Measurements from ENCODE around the gene EXOSC2. TPM values are rescaled to one million over a fixed set of nuclear protein-coding genes. Genes with fewer than 3 reads are reported as not detected.

The EXOSC2 gene
- total and polyA plus RNA-seq, 2 of the 8 experiments (the other 6 are each of a cell fraction or from before 2014, with no cell fraction given): 47.8 to 93.6 TPM

DNA sequence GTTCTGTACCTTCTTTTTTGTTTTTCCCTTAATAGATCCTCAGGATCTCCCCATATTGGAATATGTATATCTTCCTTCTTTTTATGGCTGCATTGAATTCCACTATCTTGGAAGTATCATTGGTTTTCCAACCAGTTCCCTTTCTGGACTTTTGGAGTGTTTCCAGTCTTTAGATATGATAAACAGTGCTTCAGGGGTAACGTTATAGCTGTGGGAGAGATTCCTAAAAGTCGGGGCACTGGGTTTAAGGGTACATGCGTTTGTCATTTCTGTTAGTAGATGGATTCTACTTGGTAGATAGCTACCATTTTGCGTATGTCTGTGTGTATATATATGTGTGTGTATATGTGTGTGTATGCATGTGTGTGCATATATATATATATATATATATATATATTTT, 42.0 kb downstream of the EXOSC2 start:
- peaks cover 0 to 56% of the 10 kb centered on the region in 2 experiments; a peak in 2 of 4 replicates for H3K79me2 ChIP-seq (ENCODE audit: control insufficient read depth in 1 of 2, insufficient read depth in 2 of 2, low read length in 2 of 2)

More for the DNA sequence above, 42.0 kb downstream of the EXOSC2 start:
- Histone ChIP-seq H4K5ac (ENCODE audit: insufficient read length, low read depth, low read length) (no peak overlapping the region), H3K4me3 (ENCODE audit: extremely low read depth in 1 of 4, insufficient read depth in 2 of 4, low read depth in 3 of 4, low read length in 4 of 4) (no peak overlapping the region), H3K4me1 (replicated peaks in 1 of 4; ENCODE audit: control insufficient read depth in 3 of 4, insufficient read depth in 4 of 4, low read length in 3 of 4) (peaks cover 0 to 2% (median 0%) of the 10 kb centered on the region in 4 experiments; a peak in 2 of 7 replicates), H2AFZ (ENCODE audit: low read length) (no peak overlapping the region), H3K9ac (replicated peaks in 1 of 4; ENCODE audit: extremely low read depth in 1 of 4, low read depth in 3 of 4, low read length in 3 of 4) (no peak overlapping the region), H2BK5ac (ENCODE audit: low read depth, low read length) (no peak overlapping the region), H3K79me1 (ENCODE audit: low read depth, low read length) (peaks cover 3% of the 10 kb centered on the region; the same call in 1 of the 2 replicates), H3K56ac (replicated peaks; ENCODE audit: insufficient read length, low read depth, low read length) (no peak overlapping the region), H3K4me2 (ENCODE audit: insufficient read depth in 1 of 2, low read depth in 2 of 2, low read length in 2 of 2) (no peak overlapping the region), H2BK12ac (ENCODE audit: low read depth, low read length) (no peak overlapping the region), H2BK20ac (ENCODE audit: low read length) (no peak overlapping the region), H3K9me3 (ENCODE audit: insufficient read depth in 2 of 2, low read depth in 1 of 2, low read length in 1 of 2) (no peaks in the 10 kb centered on the region), H3K14ac (ENCODE audit: insufficient read length) (no peak overlapping the region), H3K23me2 (ENCODE audit: low read depth, low read length) (no peaks in the 10 kb centered on the region), H3K27me3 (replicated peaks in 1 of 4; ENCODE audit: control insufficient read depth in 3 of 4, extremely low read depth in 1 of 4, insufficient read depth in 3 of 4, low read length in 3 of 4) (peaks cover 0 to 1% (median 0%) of the 10 kb centered on the region in 4 experiments; a peak in 1 of 7 replicates), H3K36me3 (ENCODE audit: control insufficient read depth in 2 of 4, insufficient read depth in 4 of 4, low read length in 3 of 4) (no peaks in the 10 kb centered on the region), H4K8ac (ENCODE audit: extremely low read depth, insufficient read depth, low read length) (no peak overlapping the region), H2AK5ac (ENCODE audit: low read depth, low read length) (no peak overlapping the region), H4K20me1 (replicated peaks in 1 of 2; ENCODE audit: control insufficient read depth in 1 of 2, insufficient read depth in 2 of 2, low read length in 2 of 2) (peaks cover 0 to 2% of the 10 kb centered on the region in 2 experiments), H3K4ac (replicated peaks; ENCODE audit: insufficient read length, low read depth, low read length) (no peak overlapping the region), H2BK15ac (ENCODE audit: low read length) (no peak overlapping the region), H3K23ac (ENCODE audit: insufficient read length) (no peak overlapping the region), H3K18ac (ENCODE audit: extremely low read depth, low read length) (no peak overlapping the region), H3K27ac (ENCODE audit: low read depth, low read length) (no peak overlapping the region), H4K91ac (replicated peaks; ENCODE audit: insufficient read length, low read length) (no peak overlapping the region), H2BK120ac (replicated peaks; ENCODE audit: low read depth, low read length) (no peak overlapping the region)
- TF ChIP-seq RFX5 (IDR thresholded peaks at IDR 0.05; ENCODE audit: borderline replicate concordance, low read depth, low read length) (no peak), KDM5A (IDR thresholded peaks at IDR 0.05; ENCODE audit: low read length) (no peak), SRF (IDR thresholded peaks at IDR 0.05; ENCODE audit: low read depth, low read length) (no peak), SIN3A (conservative IDR thresholded peaks at IDR 0.05 in 1 of 2, IDR thresholded peaks at IDR 0.05 in 1 of 2; ENCODE audit: low read depth in 1 of 2, low read length in 2 of 2) (no peak), RNF2 (IDR thresholded peaks at IDR 0.05; ENCODE audit: borderline replicate concordance, low read depth, low read length, missing control alignments, poor library complexity, severe bottlenecking) (no peak)
- CTCF ChIA-PET (ENCODE audit: partially characterized antibody): interaction anchor here (0.9 to 3.6 kb wide), 8 partner anchors 8 to 134 kb away, joined by 3 to 14 read pairs (median 5); no protein-coding TSS in a partner anchor
- 81% methylated on average over 4 of the region's 4 CpGs; no CpG with 5 or more reads in 1 of the 2 experiments for WGBS, 2 experiments (ENCODE audit: extremely low coverage in 1 of 2, insufficient coverage in 1 of 2, insufficient read length in 1 of 2, insufficient replicate concordance in 2 of 2, low coverage in 1 of 2, low lambda C conversion rate in 2 of 2, missing lambda C conversion rate in 1 of 2)
- DNase-seq (ENCODE audit: low read depth in 1 of 2, low spot score in 2 of 2): no peak
- POLR2A ChIA-PET (ENCODE audit: partially characterized antibody): interaction anchor here (1.1 to 2.1 kb wide), 3 partner anchors 31 to 101 kb away, joined by 3 to 6 read pairs (median 3); no protein-coding TSS in a partner anchor
- FAIRE-seq: no peak

All from H1 (cell line).